HFFc6 (cell line): ENCODE data around the gene EPHA4. TPM values are rescaled to one million over a fixed set of nuclear protein-coding genes. Genes with fewer than 3 reads are reported as not detected.

ENCODE experiments used
- DNase-seq: peaks from one replicate; pipeline ENCODE4 v3.0.0-alpha.2; 2018
- H3K27ac Mint-ChIP-seq: 2 replicates; pipeline ENCODE4 v1.8.0; 2020; ENCODE audit warnings: mild to moderate bottlenecking, mixed read lengths
- H3K27me3 Mint-ChIP-seq: 2 replicates; pipeline ENCODE4 v1.8.0; 2021; ENCODE audit warnings: mild to moderate bottlenecking, moderate library complexity, mixed read lengths; ENCODE audit not compliant: insufficient read depth
- H3K36me3 Mint-ChIP-seq: 2 replicates; pipeline ENCODE4 v1.8.0; 2021; ENCODE audit warnings: low read depth, mixed read lengths
- H3K4me1 Mint-ChIP-seq: 2 replicates; pipeline ENCODE4 v1.8.0; 2020; ENCODE audit warnings: low read depth, mixed read lengths
- H3K4me3 Mint-ChIP-seq: 2 replicates; pipeline ENCODE4 v1.8.0; 2020; ENCODE audit warnings: mild to moderate bottlenecking, moderate library complexity, mixed read lengths
- H3K9me3 Mint-ChIP-seq: 2 replicates; pipeline ENCODE4 v1.8.0; 2020; ENCODE audit warnings: mild to moderate bottlenecking, mixed read lengths
- CTCF ChIP-seq: fragments of 200-600 bp; sonication (generic); IDR thresholded peaks from 2 replicates; pipeline ENCODE4 v1.5.0; 2021; ENCODE audit warnings: antibody characterized with exemption, mild to moderate bottlenecking
- total RNA-seq, 6 experiments: library from RNA; stranded (reverse); fragmentation: NEBNext Ultra II Directional; extraction: Animal tissue kit (Norgen Biotek cat#: 25700); gene quantifications; 2 replicates in 1 of 6; 3 replicates in 5 of 6; pipeline ENCODE4 v1.2.3, GENCODE V29; 2021

EPHA4 gene
- total RNA-seq, 6 experiments from 2014 or later = 41.4 to 65.3 (median 51.9) TPM

DNA sequence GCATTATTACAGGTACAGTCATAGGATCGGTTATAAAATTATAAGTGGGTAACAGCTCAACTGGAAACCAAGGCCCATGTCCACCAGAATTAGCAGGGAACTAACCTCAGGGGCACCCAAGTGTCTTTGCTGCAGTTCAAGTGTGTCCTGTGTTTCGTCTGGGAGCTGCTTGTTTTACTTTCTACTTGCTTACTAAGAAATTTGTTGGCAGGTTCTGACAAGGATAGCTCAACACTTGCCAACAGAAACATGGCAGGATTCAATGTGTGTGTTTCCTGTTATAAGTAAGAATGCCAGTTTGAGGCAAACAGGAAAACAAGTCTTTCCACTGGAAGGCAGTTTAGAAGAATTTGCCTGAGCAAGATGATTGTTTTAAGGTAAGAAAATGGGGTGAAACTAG lies 104.5 kb downstream of the EPHA4 start:
- no peaks in the 10 kb centered on the region for H3K9me3 Mint-ChIP-seq
- H3K27ac Mint-ChIP-seq = no peak overlapping the region
- TF ChIP-seq CTCF = no peak
- DNase-seq = no peak
- no peaks in the 10 kb centered on the region for H3K27me3 Mint-ChIP-seq
- no peak overlapping the region for H3K4me3 Mint-ChIP-seq
- peaks cover 10% of the 10 kb centered on the region for H3K4me1 Mint-ChIP-seq
- peaks cover 11% of the 10 kb centered on the region for H3K36me3 Mint-ChIP-seq

GRCh38 chr2:221466744-221467143 lies 105.4 kb downstream of the EPHA4 start:
- TF ChIP-seq CTCF = no peak
- peaks cover 18% of the 10 kb centered on the region for H3K4me1 Mint-ChIP-seq
- no peak overlapping the region for H3K27ac Mint-ChIP-seq
- peaks cover 11% of the 10 kb centered on the region for H3K36me3 Mint-ChIP-seq
- no peak for DNase-seq
- no peaks in the 10 kb centered on the region for H3K27me3 Mint-ChIP-seq
- no peak overlapping the region for H3K4me3 Mint-ChIP-seq
- H3K9me3 Mint-ChIP-seq = no peaks in the 10 kb centered on the region

- Mint-ChIP-seq H3K9me3 (no peaks in the 10 kb centered on the region), H3K27ac (no peak overlapping the region), H3K36me3 (peaks cover 11% of the 10 kb centered on the region), H3K4me1 (peaks cover 25% of the 10 kb centered on the region), H3K27me3 (no peaks in the 10 kb centered on the region), H3K4me3 (no peak overlapping the region)
- no peak for TF ChIP-seq CTCF
- no peak for DNase-seq
These were observed 106.3 kb downstream of the EPHA4 start for GRCh38 chr2:221465776-221466175.

DNA sequence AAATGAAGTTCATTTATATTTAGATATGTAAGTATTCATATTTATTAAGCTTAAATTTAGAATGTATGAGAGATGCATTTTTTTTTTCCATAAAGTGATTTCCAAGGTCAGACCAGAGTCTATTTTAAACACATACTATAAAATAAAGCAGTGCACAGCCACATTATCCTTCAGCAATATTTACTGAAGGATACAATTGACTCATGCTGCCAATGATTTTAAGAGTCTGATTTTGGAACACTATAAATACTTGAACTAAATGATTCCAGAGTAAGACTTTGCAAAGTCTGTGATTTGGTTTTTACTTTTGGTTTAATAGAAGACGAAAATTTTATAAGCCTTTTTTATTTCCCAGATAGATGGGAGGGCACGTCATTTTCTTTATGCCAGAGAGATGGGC lies 107.1 kb downstream of the EPHA4 start:
- Mint-ChIP-seq H3K4me1 (peaks cover 25% of the 10 kb centered on the region), H3K4me3 (no peak overlapping the region), H3K27me3 (no peaks in the 10 kb centered on the region), H3K36me3 (peaks cover 14% of the 10 kb centered on the region), H3K9me3 (no peaks in the 10 kb centered on the region), H3K27ac (no peak overlapping the region)
- no peak for DNase-seq
- TF ChIP-seq CTCF = no peak

DNA sequence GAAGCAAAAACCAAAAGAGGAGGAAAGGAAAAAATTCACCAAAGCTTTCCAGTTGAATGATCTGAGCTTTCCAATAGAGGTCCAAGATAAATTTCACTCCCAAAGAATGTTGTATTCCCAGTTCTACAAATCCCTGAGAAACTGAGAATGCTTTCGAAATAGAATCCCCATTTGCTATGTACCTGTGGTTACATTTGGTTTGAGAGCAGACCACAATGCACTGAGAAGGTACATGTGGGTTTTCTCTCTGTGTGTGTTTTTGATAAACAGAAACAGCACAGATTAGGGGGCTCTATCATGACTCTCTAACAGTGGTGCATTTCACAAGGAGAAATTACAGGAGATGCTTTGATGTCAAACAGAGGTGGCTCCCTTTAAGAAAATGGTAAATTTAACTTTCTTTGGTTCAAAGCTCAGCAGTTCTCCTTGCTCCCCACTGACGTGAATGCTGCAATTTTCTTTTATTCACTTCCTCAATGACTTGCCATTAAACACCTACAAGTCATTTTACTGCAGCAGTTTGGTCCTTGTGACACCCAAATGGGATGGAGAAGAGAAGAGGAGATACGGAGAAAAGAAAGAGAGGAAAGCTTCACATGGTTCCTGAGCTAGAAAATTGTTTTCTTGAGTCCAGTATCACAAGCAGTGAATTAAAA lies 108.7 kb downstream of the EPHA4 start:
- H3K36me3 Mint-ChIP-seq = peaks cover 11% of the 10 kb centered on the region
- no peaks in the 10 kb centered on the region for H3K9me3 Mint-ChIP-seq
- peaks cover 25% of the 10 kb centered on the region for H3K4me1 Mint-ChIP-seq
- H3K27me3 Mint-ChIP-seq = no peaks in the 10 kb centered on the region
- TF ChIP-seq CTCF = no peak
- no peak overlapping the region for H3K27ac Mint-ChIP-seq
- H3K4me3 Mint-ChIP-seq = no peak overlapping the region
- no peak for DNase-seq
